GM12892 (cell line): ENCODE data around the gene THAP10.

Experiments
- POLR2A ChIP-seq: IDR thresholded peaks from 2 replicates; pipeline ENCODE4 v1.6.1; 2011; ENCODE audit warnings: low read depth, low read length, control low read depth
- TAF1 ChIP-seq: IDR thresholded peaks from 2 replicates; pipeline ENCODE4 v1.6.1; 2011; ENCODE audit warnings: low read depth, mild to moderate bottlenecking, control low read depth, low read length, borderline replicate concordance

DNA sequence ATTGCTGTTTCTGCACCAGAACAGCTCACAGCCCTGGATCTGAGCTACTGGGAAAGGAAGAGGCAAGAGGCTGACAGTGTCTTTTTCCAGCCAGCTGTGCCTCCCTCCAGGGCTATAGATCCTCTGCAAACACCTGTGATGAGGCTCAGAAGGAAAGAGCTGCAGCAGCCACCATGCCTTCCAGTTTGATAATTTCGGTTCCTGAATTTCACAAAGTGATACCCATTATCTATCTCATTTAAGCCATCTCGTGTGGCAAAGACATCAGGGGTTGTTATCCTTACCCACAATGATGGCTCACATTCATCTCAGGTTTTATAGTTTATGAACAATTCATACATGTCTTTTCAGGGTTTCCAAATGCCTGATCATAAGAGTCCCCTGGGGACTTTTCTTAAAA lies 36.5 kb downstream of the THAP10 start:
- TF ChIP-seq TAF1 (no peak), POLR2A (no peak)
